Measurements from ENCODE around the gene PDE4B. TPM values are rescaled to one million over a fixed set of nuclear protein-coding genes. Genes with fewer than 3 reads are reported as not detected.

The PDE4B gene
- total RNA-seq, 3 donors from 2014 or later = 8.0 to 207 (median 54.4) TPM

DNA sequence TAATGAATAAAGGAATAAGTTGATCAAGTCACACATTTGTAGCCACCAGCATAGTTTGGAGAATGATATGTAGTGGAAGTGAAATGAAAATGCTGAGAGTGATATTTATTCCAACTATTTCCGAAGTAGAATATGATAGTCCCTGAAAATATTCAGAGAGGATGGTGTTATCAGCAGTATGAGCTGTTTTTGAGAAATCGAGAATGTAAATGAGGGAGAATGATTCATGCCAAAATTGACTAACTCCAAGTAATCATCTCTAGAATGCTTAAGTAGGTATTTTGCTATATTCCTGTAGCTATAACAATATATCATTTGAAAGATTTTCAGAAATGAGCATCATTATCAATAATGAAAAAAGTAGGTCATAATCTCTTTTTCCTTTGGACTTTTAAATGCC is 178.9 kb downstream of the PDE4B start:
- Histone ChIP-seq H3K4me1 (no peaks in the 10 kb centered on the region), H3K4me3 (no peak overlapping the region), H3K9me3 (peaks cover 12 to 13% of the 10 kb centered on the region in 2 donors), H3K27me3 (no peaks in the 10 kb centered on the region), H3K27ac (no peak overlapping the region), H3K36me3 (no peaks in the 10 kb centered on the region)
- intact Hi-C loops (cut with DNase I; ENCODE audit: low total_unique reads) = loop anchor here (10.0 kb wide), 1 partner anchor 643 kb away; no protein-coding TSS in a partner anchor
- TF ChIP-seq POLR2AphosphoS5 (IDR thresholded peaks at IDR 0.05) (no peak), POLR2A (IDR thresholded peaks at IDR 0.05) (no peak)
- TF ChIP-seq, protein P1, sequence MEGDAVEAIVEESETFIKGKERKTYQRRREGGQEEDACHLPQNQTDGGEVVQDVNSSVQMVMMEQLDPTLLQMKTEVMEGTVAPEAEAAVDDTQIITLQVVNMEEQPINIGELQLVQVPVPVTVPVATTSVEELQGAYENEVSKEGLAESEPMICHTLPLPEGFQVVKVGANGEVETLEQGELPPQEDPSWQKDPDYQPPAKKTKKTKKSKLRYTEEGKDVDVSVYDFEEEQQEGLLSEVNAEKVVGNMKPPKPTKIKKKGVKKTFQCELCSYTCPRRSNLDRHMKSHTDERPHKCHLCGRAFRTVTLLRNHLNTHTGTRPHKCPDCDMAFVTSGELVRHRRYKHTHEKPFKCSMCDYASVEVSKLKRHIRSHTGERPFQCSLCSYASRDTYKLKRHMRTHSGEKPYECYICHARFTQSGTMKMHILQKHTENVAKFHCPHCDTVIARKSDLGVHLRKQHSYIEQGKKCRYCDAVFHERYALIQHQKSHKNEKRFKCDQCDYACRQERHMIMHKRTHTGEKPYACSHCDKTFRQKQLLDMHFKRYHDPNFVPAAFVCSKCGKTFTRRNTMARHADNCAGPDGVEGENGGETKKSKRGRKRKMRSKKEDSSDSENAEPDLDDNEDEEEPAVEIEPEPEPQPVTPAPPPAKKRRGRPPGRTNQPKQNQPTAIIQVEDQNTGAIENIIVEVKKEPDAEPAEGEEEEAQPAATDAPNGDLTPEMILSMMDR (IDR thresholded peaks at IDR 0.05) = no peak
- no peak for DNase-seq (ENCODE audit: low spot score in 2 of 2)

DNA sequence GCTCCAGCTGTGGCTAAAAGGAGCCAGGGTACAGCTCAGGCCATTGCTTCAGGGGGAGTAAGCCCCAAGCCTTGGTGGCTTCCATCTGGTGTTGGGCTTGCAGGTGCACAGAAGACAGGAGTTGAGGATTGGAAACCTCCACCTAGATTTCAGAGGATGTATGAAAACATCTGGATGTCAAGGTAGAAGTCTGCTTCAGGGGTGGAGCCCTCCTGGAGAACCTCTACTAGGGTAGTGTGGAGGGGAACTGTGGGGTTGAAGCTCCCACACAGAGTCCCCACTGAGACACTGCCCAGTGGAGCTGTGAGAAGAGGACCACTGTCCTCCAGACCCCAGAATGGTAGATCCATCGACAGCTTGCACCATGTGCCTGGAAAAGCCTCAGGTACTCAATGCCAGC is 183.0 kb downstream of the PDE4B start:
- DNase-seq (ENCODE audit: low spot score in 2 of 2) = no peak
- Histone ChIP-seq H3K27me3 (no peaks in the 10 kb centered on the region), H3K4me3 (no peak overlapping the region), H3K9me3 (peaks cover 12 to 15% of the 10 kb centered on the region in 2 donors), H3K27ac (no peak overlapping the region), H3K36me3 (no peaks in the 10 kb centered on the region), H3K4me1 (no peaks in the 10 kb centered on the region)
- TF ChIP-seq POLR2A (IDR thresholded peaks at IDR 0.05) (no peak), POLR2AphosphoS5 (IDR thresholded peaks at IDR 0.05) (no peak)
- TF ChIP-seq, protein P1 (IDR thresholded peaks at IDR 0.05) = no peak
- intact Hi-C loops (cut with DNase I; ENCODE audit: low total_unique reads) = loop anchor here (10.0 kb wide), 1 partner anchor 639 kb away; no protein-coding TSS in a partner anchor

DNA sequence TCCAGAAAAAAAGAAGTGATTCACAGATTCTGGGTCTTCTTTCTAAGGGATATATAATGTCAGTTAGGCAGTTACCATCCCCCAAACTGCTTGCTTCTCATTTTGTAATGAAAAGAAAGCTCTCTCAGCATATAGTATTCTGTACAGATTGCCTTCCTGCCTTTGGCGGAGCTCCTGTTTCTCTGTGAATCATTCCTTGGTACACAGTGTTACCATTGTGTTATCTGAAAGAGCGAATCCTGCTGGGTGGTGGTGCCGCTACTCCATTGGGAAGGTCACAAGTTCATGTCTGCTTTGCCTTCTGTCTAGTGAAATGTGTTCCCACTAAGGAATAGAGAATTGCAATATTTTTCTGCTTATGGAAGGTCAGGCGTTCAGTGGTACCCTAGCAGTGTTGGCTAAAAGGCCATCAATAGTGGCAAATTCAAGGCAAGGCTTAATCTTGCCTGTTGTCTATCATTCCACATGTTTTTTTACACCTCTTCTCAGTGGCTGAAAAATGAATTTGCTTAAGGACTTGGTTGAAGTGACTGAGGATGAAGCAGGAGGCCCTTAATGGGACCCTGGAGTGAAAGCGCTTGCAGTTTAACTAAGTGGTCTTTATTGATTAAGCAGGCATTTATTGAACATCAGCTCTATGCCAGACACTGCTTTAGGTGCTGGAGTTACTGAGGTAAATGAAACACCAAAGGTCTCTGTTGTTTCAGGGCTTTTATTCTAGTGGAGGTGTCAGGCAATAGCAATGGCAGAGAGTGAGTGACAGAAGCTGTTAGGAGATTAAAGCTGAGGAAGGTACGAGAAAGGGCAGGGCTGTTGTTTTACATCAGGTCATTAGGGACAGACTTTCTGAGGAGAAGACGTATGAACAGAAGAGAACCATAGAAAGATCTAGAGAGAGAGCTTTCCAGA is 186.7 kb downstream of the PDE4B start:
- Histone ChIP-seq H3K27me3 (no peaks in the 10 kb centered on the region), H3K36me3 (no peaks in the 10 kb centered on the region), H3K27ac (peak overlapping the region in 1 of 2 donors; percentile 19), H3K4me3 (no peak overlapping the region), H3K4me1 (no peaks in the 10 kb centered on the region), H3K9me3 (peaks cover 12 to 15% of the 10 kb centered on the region in 2 donors)
- TF ChIP-seq, protein P1 (IDR thresholded peaks at IDR 0.05) = no peak
- TF ChIP-seq POLR2AphosphoS5 (IDR thresholded peaks at IDR 0.05) = peak in 1 of 3 donors; percentile 12
- no peak for DNase-seq (ENCODE audit: low spot score in 2 of 2)
- intact Hi-C loops (cut with DNase I; ENCODE audit: low total_unique reads) = loop anchor here (10.0 kb wide), 1 partner anchor 635 kb away; no protein-coding TSS in a partner anchor

DNA sequence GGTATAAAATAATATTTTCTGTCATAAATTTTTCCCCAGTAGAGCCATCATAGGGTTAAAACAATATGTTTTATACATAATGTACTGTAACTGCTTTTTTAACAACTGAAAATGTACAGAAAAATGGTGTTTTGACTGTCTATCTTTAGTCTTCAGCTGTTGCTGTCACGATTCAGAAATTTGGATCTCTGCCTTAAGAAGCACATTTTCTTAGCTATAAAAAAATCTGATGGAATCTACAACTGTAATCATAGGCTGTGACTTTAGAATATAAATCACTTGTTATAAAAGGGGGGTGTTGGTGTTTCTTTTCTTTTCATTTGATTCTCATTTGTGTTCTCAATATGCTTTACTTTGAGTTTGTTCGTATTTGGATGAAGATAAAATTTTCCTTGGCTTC is 187.5 kb downstream of the PDE4B start:
- intact Hi-C loops (cut with DNase I; ENCODE audit: low total_unique reads) = no loop called here

More for the DNA sequence above, 187.5 kb downstream of the PDE4B start:
- peaks cover 10 to 15% of the 10 kb centered on the region in 2 donors for H3K9me3 ChIP-seq
- no peaks in the 10 kb centered on the region for H3K27me3 ChIP-seq
- H3K4me3 ChIP-seq = no peak overlapping the region
- TF ChIP-seq POLR2AphosphoS5 (IDR thresholded peaks at IDR 0.05) (no peak), POLR2A (IDR thresholded peaks at IDR 0.05) (no peak)
- TF ChIP-seq, protein P1 (IDR thresholded peaks at IDR 0.05) = no peak
- DNase-seq (ENCODE audit: low spot score in 2 of 2) = no peak
- H3K36me3 ChIP-seq = no peaks in the 10 kb centered on the region
- no peaks in the 10 kb centered on the region for H3K4me1 ChIP-seq
- no peak overlapping the region for H3K27ac ChIP-seq
